Measurements from ENCODE around the gene UBFD1.

The UBFD1 gene

DNA sequence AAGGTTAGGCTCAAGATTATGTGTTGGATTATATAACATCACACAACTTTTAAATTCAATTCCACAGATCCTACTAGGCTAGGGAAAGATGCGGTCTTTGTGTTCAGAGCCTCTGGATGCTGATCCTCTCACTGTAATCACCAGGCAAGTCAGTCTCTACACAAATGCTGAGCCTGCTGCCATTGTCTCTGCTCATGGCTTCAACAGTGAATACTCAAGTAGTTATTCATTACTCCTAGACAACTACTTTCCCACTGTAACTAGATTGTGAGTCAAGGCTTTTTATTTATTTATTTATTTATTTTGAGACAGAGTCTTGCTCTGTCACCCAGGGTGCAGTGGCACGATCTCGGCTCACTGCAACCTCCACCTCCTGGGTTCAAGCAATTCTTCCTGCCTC, 54.4 kb downstream of the UBFD1 start:
- no peak for DNase-seq

DNA sequence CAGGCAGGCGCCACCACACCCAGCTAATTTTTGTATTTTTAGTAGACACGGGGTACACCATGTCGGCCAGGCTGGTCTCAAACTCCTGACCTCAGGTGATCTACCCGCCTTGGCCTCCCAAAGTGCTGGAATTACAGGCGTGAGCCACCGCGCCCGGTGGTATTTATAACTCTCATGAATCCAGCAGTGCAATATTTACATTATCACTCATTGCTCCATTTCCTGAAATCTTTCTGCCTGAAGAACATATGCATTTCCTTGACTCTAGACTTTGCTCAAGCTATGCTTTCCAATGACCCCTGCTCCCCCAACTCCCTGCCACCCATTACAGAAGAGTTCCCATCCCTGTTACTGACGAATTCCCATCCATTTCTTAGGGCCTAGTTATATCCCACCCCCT, 58.3 kb downstream of the UBFD1 start:
- no peak for DNase-seq
